GM23248 (cell line): Measurements from ENCODE around the gene CFAP99.

ENCODE experiments used
- EZH2 ChIP-seq: fragments of 200-600 bp; sonication (generic); IDR thresholded peaks from 2 replicates; pipeline ENCODE4 v1.6.1; 2018; ENCODE audit warnings: antibody characterized with exemption, mild to moderate bottlenecking; ENCODE audit not compliant: insufficient read depth, poor library complexity, severe bottlenecking
- EZH2phosphoT487 ChIP-seq: fragments of 200-600 bp; sonication (generic); IDR thresholded peaks from 2 replicates; pipeline ENCODE4 v1.6.1; 2018; ENCODE audit warnings: antibody characterized with exemption, moderate library complexity, mild to moderate bottlenecking, low read depth; ENCODE audit not compliant: insufficient read depth

DNA sequence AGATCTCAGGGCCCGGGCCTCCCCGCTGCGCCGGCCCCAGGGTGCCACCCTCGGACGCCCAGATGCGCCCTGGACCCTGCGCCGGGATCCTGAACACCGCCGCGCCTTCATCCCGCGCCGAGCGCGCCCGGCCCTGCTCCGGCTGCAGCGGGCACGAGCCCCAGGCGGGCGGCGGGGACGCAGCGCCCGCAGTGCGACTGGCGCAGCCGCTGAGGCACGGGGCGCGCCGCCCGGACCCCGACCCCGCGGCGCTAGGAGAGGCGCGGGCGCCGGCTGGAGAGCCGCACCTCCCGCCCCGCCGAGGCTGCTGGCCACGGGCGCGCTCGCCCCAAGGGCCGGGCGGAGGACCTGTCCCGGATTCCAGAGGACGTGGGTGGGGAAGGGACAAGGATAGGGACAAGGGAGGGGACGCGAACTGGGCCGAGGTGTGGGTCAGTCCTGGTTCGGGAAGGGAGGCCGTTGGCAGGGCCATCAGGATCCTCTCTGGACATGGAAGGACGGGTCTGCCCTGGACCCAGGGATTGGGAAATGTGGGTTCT, 1.5 kb upstream of the CFAP99 start:
- TF ChIP-seq EZH2 (no peak), EZH2phosphoT487 (no peak)
